Chondrocyte (in vitro differentiated cells): ENCODE measurements around the gene ENPEP. TPM values are rescaled to one million over a fixed set of nuclear protein-coding genes. Genes with fewer than 3 reads are reported as not detected.
A peak's percentile ranks its signal among the peaks of the same experiment; 100 is the strongest.

Experiments
- DNase-seq: peaks from one replicate; pipeline ENCODE4 v3.0.0; 2021; ENCODE audit warnings: mixed read lengths, low spot score
- H3K27ac Mint-ChIP-seq: one replicate; pipeline ENCODE4 v1.8.0; 2021; ENCODE audit warnings: mild to moderate bottlenecking, moderate library complexity, mixed read lengths; ENCODE audit not compliant: unreplicated experiment
- H3K27me3 Mint-ChIP-seq: 2 replicates; pipeline ENCODE4 v1.8.0; 2021; ENCODE audit warnings: low read depth, mixed read lengths
- H3K36me3 Mint-ChIP-seq: 2 replicates; pipeline ENCODE4 v1.8.0; 2021; ENCODE audit warnings: low read depth, mixed read lengths
- H3K4me1 Mint-ChIP-seq: 2 replicates; pipeline ENCODE4 v1.8.0; 2021; ENCODE audit warnings: low read depth, mild to moderate bottlenecking, mixed read lengths
- H3K4me3 Mint-ChIP-seq: one replicate; pipeline ENCODE4 v1.8.0; 2021; ENCODE audit warnings: mild to moderate bottlenecking, moderate library complexity, mixed read lengths; ENCODE audit not compliant: unreplicated experiment
- H3K9me3 Mint-ChIP-seq: 2 replicates; pipeline ENCODE4 v1.8.0; 2021; ENCODE audit warnings: low read depth, mixed read lengths
- total RNA-seq: library from RNA; stranded (reverse); gene quantifications from 3 replicates; pipeline ENCODE4 v1.2.1, GENCODE V29; 2021
- TF ChIP-seq, protein P1 (sequence below): fragments of 200-600 bp; sonication (generic); IDR thresholded peaks from 2 replicates; pipeline ENCODE4 v1.5.0; 2021; ENCODE audit warnings: antibody characterized with exemption, mild to moderate bottlenecking, moderate library complexity

ENPEP gene
- total RNA-seq, 1 donor from 2014 or later: 2.2 TPM

DNA sequence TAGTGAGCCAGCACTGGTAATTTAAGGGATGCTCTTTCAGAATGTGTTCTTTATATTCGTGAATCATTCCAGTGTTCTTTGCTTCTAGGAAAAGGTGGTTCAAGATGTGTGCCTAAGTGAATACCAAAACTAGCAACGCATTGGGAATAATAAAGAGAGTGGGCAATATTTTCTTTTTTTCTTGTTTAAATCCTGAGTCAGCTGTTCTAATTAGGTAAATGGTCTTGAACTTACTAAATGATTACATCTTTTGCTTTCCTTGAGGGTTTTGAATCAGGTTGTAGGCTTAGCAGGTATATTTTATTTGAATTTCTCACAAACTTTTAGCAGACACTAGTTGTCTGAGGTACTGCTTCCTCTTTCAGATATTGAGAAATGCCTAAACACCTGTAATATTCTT is 29.5 kb downstream of the ENPEP start:
- TF ChIP-seq, protein P1, sequence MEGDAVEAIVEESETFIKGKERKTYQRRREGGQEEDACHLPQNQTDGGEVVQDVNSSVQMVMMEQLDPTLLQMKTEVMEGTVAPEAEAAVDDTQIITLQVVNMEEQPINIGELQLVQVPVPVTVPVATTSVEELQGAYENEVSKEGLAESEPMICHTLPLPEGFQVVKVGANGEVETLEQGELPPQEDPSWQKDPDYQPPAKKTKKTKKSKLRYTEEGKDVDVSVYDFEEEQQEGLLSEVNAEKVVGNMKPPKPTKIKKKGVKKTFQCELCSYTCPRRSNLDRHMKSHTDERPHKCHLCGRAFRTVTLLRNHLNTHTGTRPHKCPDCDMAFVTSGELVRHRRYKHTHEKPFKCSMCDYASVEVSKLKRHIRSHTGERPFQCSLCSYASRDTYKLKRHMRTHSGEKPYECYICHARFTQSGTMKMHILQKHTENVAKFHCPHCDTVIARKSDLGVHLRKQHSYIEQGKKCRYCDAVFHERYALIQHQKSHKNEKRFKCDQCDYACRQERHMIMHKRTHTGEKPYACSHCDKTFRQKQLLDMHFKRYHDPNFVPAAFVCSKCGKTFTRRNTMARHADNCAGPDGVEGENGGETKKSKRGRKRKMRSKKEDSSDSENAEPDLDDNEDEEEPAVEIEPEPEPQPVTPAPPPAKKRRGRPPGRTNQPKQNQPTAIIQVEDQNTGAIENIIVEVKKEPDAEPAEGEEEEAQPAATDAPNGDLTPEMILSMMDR: no peak
- Mint-ChIP-seq H3K27me3 (no peaks in the 10 kb centered on the region), H3K4me3 (no peak overlapping the region), H3K4me1 (peaks cover 11% of the 10 kb centered on the region), H3K36me3 (peaks cover 8% of the 10 kb centered on the region), H3K27ac (no peak overlapping the region), H3K9me3 (peaks cover 8% of the 10 kb centered on the region)
- no peak for DNase-seq

GRCh38 chr4:110508827-110509710 is 33.1 kb downstream of the ENPEP start:
- H3K27me3 Mint-ChIP-seq: no peaks in the 10 kb centered on the region
- no peak overlapping the region for H3K27ac Mint-ChIP-seq
- no peak for DNase-seq
- H3K4me1 Mint-ChIP-seq: no peaks in the 10 kb centered on the region
- TF ChIP-seq, protein P1: peak; percentile 85
- H3K36me3 Mint-ChIP-seq: no peaks in the 10 kb centered on the region
- H3K9me3 Mint-ChIP-seq: no peaks in the 10 kb centered on the region
- H3K4me3 Mint-ChIP-seq: no peak overlapping the region

GRCh38 chr4:110510277-110510676 is 34.3 kb downstream of the ENPEP start:
- no peaks in the 10 kb centered on the region for H3K9me3 Mint-ChIP-seq
- no peak overlapping the region for H3K27ac Mint-ChIP-seq
- no peaks in the 10 kb centered on the region for H3K4me1 Mint-ChIP-seq
- TF ChIP-seq, protein P1: no peak
- H3K36me3 Mint-ChIP-seq: no peaks in the 10 kb centered on the region
- no peak for DNase-seq
- H3K4me3 Mint-ChIP-seq: no peak overlapping the region
- no peaks in the 10 kb centered on the region for H3K27me3 Mint-ChIP-seq

DNA sequence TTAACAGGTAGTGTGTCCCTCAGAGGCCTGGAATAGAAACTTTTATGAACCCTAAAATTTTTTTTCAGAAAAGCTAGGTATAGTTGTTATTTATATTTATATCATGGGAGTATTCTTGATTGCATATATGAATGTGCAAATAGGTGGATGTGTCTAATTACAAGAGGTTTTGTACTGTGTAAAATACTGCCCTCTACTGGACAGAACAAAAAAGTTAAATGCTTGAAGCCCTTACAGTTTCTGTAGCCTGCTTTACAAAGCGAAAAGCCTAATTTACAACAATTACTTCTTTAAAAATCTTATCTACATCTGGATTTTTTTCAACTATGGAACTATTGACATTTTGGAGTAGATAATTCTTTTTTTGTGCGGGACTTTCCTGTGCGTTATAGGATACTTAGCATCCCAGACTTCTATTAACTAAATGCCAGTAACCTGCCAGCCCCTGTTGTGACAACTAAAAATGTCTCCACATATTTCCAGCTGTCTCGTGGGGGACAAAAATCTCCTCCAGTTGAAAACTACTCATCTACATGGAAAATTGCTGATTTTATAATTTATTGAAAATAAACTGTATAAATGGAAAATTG is 35.1 kb downstream of the ENPEP start:
- Mint-ChIP-seq H3K36me3 (no peaks in the 10 kb centered on the region), H3K9me3 (no peaks in the 10 kb centered on the region), H3K27me3 (no peaks in the 10 kb centered on the region), H3K27ac (no peak overlapping the region), H3K4me1 (no peaks in the 10 kb centered on the region), H3K4me3 (no peak overlapping the region)
- TF ChIP-seq, protein P1: peak; percentile 93
- no peak for DNase-seq

GRCh38 chr4:110512901-110513300 is 36.9 kb downstream of the ENPEP start:
- no peaks in the 10 kb centered on the region for H3K36me3 Mint-ChIP-seq
- H3K27me3 Mint-ChIP-seq: no peaks in the 10 kb centered on the region
- no peak overlapping the region for H3K27ac Mint-ChIP-seq
- H3K4me3 Mint-ChIP-seq: no peak overlapping the region
- DNase-seq: no peak
- H3K9me3 Mint-ChIP-seq: no peaks in the 10 kb centered on the region
- H3K4me1 Mint-ChIP-seq: peaks cover 3% of the 10 kb centered on the region
- TF ChIP-seq, protein P1: no peak
